GM19467 (cell line): ENCODE data around the gene SKI.

ENCODE experiments used
- ATAC-seq: cut with Tn5 transposase; IDR thresholded peaks from one replicate; pipeline ENCODE4 v1.9.1; 2021; ENCODE audit warnings: mild to moderate bottlenecking, moderate library complexity; ENCODE audit not compliant: unreplicated experiment

Gene SKI

GRCh38 chr1:2194319-2194897 is 33.7 kb upstream of the SKI start, which contains the start of gene FAAP20:
FAAP20 (minus strand) TSS chr1:2194772; CDS start chr1:2194749, 23 bp downstream.
- ATAC-seq: peak; percentile 33

GRCh38 chr1:2194898-2195673 is 33.0 kb upstream of the SKI start:
- peak; percentile 49 for ATAC-seq

GRCh38 chr1:2195785-2196184 is 32.3 kb upstream of the SKI start:
- no peak for ATAC-seq

- no peak for ATAC-seq
Observed at GRCh38 chr1:2196901-2197638, 31.0 kb upstream of the SKI start.

- ATAC-seq: no peak
Observed at GRCh38 chr1:2197707-2198165, 30.4 kb upstream of the SKI start.

- no peak for ATAC-seq
Observed at GRCh38 chr1:2198571-2198970, 29.5 kb upstream of the SKI start.

- no peak for ATAC-seq
Observed at GRCh38 chr1:2199042-2199810, 28.9 kb upstream of the SKI start.

- no peak for ATAC-seq
Observed at GRCh38 chr1:2200308-2200943, 27.7 kb upstream of the SKI start.

GRCh38 chr1:2201062-2201461 is 27.1 kb upstream of the SKI start:
- ATAC-seq: no peak

- no peak for ATAC-seq
Observed at GRCh38 chr1:2202008-2202575, 26.0 kb upstream of the SKI start.

GRCh38 chr1:2202843-2203601 is 25.1 kb upstream of the SKI start:
- ATAC-seq: no peak

GRCh38 chr1:2203671-2204414 is 24.3 kb upstream of the SKI start:
- ATAC-seq: no peak

- no peak for ATAC-seq
Observed at GRCh38 chr1:2204415-2205190, 23.5 kb upstream of the SKI start.

- ATAC-seq: peak; percentile 41
Observed at GRCh38 chr1:2205191-2205952, 22.7 kb upstream of the SKI start.

- ATAC-seq: no peak
Observed at GRCh38 chr1:2206813-2207487, 21.2 kb upstream of the SKI start.

- ATAC-seq: no peak
Observed at GRCh38 chr1:2208309-2209239, 19.5 kb upstream of the SKI start.
